ENCODE measurements around the gene AGBL3. TPM values are rescaled to one million over a fixed set of nuclear protein-coding genes. Genes with fewer than 3 reads are reported as not detected.

Gene AGBL3
- total RNA-seq = 2.0 and 3.4 TPM in 2 replicates

DNA sequence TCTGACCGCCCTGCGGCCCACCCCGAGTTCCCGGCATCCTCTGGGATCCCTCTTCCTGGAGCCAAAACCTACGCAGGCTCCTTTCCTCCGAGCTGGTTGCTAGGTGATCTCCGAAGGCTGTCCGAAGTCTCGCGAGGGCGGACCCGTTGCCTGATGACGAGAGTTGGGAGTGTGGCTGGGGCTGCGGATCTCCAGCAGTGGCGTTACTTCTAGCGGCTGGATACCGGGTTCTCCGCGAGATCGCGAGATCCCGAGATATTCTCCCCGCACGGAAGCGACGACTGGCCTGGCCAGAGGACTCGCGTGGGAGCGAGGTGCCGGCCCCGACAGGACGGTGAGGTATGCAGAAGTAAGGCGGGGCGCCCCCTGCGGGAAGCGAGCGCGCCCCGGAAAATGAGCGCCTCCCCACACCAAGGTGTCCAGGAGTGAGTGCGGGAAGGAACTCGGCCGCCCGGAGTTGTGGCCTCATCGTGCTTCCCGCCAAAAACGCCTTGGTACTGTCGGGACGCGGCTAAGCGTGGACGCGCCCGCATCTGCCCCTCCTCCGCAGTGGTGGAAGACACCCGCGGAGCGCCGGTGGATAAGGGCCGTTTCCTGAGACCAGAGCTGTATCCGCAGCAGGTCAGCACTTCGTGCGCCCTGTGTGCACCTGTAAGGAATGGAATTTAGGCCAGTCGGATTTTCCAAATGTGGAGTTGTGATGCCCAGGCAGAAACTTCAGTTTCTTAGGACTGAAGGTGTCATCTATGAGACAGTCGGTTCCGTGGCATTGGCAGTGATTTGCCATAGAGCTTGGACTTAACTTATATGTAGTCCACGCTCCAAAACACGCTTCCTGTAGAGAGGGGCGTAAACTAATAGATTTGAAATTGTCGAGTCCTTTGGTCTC, at the start of gene AGBL3:
Gene AGBL3, plus strand, starts transcription at position 146 of the 889 bp plus-strand sequence. CDS start 1,426 bp downstream, outside the sequence.
- H3K4me3 Mint-ChIP-seq = peak within 1 kb of the TSS; percentile 97
- intact Hi-C loops (cut with micrococcal nuclease) = loop anchor here (1.0 to 5.0 kb wide), 7 partner anchors 124 to 669 kb away; partner anchors contain the start of genes AKR1B1, CYREN, SLC35B4 and WDR91

DNA sequence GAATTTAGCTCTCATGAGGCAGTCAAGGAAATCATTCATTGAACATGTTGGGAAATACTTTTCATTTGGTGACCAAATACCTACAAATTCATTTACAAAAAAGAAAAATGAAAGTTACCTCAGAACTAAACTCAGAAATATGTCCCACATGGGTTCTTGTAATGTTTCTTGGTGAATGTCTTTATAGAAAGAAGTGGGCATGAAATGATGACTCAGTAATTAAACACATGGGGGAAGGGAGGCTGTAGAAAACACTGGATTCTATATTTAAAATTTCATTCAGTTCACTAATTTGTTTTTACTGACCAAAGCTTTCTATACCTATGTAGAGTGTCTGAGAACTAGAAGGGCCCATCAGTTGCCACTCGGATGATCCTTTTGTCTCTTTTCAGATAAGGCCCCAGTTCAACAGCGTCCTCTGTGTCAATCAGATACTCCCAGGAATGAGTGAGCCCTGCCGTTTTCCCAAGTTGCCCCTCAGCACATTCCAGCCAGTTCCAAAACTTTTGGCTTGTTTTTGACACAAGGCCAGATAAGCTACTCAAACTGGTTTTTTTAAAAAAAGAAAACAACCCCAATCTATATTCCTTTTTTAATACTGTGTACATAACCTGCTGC, 49.3 kb upstream of the AGBL3 start:
- intact Hi-C loops (cut with micrococcal nuclease) = no loop called here
- Mint-ChIP-seq H3K27ac (no peak overlapping the region), H3K27me3 (no peaks in the 10 kb centered on the region), H3K4me1 (peaks cover 10% of the 10 kb centered on the region), H3K36me3 (ENCODE audit: low read depth) (no peaks in the 10 kb centered on the region), H3K4me3 (no peak overlapping the region), H3K9me3 (peaks cover 3% of the 10 kb centered on the region)
- DNase-seq = no peak

More for the DNA sequence above, at the start of gene AGBL3:
- H3K9me3 Mint-ChIP-seq = peaks cover 6% of the 10 kb centered on the region
- H3K36me3 Mint-ChIP-seq (ENCODE audit: low read depth) = peaks cover 14% of the 10 kb centered on the region
- peak within 1 kb of the TSS; percentile 95 for H3K27ac Mint-ChIP-seq
- H3K27me3 Mint-ChIP-seq = no peaks in the 10 kb centered on the region
- H3K4me1 Mint-ChIP-seq = peaks cover 31% of the 10 kb centered on the region
- DNase-seq = peak; percentile 97

GRCh38 chr7:134938141-134938540, 48.2 kb upstream of the AGBL3 start:
- H3K27me3 Mint-ChIP-seq = peaks cover 2% of the 10 kb centered on the region
- DNase-seq = no peak
- intact Hi-C loops (cut with micrococcal nuclease) = no loop called here
- H3K4me1 Mint-ChIP-seq = peaks cover 7% of the 10 kb centered on the region
- no peaks in the 10 kb centered on the region for H3K9me3 Mint-ChIP-seq
- no peaks in the 10 kb centered on the region for H3K36me3 Mint-ChIP-seq (ENCODE audit: low read depth)
- H3K27ac Mint-ChIP-seq = no peak overlapping the region
- no peak overlapping the region for H3K4me3 Mint-ChIP-seq

GRCh38 chr7:134939136-134939535, 47.2 kb upstream of the AGBL3 start:
- intact Hi-C loops (cut with micrococcal nuclease) = no loop called here

GRCh38 chr7:134940729-134941128, 45.6 kb upstream of the AGBL3 start:
- intact Hi-C loops (cut with micrococcal nuclease) = no loop called here
- Mint-ChIP-seq H3K36me3 (ENCODE audit: low read depth) (no peaks in the 10 kb centered on the region), H3K4me1 (peaks cover 4% of the 10 kb centered on the region), H3K27me3 (peaks cover 2% of the 10 kb centered on the region), H3K27ac (no peak overlapping the region), H3K4me3 (no peak overlapping the region), H3K9me3 (no peaks in the 10 kb centered on the region)
- no peak for DNase-seq

More at GRCh38 chr7:134939136-134939535, 47.2 kb upstream of the AGBL3 start:
- Mint-ChIP-seq H3K27me3 (peaks cover 2% of the 10 kb centered on the region), H3K27ac (no peak overlapping the region), H3K4me3 (no peak overlapping the region), H3K4me1 (peaks cover 2% of the 10 kb centered on the region), H3K36me3 (ENCODE audit: low read depth) (no peaks in the 10 kb centered on the region), H3K9me3 (no peaks in the 10 kb centered on the region)
- DNase-seq = no peak

DNA sequence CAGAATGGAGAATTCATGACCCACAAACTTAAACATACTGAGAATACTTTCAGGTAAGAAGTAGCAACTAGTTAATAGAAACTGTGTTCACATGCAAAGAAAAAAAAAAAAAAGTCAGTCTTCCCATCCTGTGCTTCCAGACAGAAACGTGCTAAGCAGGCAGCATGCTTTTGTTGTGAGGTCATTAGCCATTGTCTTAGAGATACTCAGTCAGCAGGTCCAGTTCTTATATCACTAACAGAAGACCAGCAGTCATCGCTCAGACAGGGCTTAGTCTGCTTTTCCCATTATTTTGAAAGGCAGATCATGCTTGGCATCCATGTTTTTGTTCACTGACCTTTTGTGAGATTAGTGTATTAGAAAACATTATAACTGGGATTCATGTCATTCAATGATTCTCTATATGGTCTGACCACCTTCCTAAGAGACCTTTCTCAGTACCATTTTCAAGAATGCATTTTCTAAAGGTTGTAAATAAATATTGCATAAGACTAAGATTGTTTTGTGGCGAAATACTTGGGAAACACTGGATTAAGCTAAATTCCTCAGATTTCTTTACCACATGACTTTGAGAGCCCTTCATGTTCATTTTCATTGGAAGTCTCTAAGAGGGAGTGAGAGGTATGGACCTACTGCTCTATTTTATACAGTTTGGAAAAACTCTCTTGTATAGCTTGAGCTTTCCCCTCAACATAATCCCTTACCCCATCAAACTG, 45.0 kb upstream of the AGBL3 start:
- Mint-ChIP-seq H3K9me3 (no peaks in the 10 kb centered on the region), H3K4me3 (no peak overlapping the region), H3K4me1 (peaks cover 7% of the 10 kb centered on the region), H3K27me3 (peaks cover 2% of the 10 kb centered on the region), H3K36me3 (ENCODE audit: low read depth) (no peaks in the 10 kb centered on the region), H3K27ac (no peak overlapping the region)
- intact Hi-C loops (cut with micrococcal nuclease) = no loop called here
- DNase-seq = no peak

DNA sequence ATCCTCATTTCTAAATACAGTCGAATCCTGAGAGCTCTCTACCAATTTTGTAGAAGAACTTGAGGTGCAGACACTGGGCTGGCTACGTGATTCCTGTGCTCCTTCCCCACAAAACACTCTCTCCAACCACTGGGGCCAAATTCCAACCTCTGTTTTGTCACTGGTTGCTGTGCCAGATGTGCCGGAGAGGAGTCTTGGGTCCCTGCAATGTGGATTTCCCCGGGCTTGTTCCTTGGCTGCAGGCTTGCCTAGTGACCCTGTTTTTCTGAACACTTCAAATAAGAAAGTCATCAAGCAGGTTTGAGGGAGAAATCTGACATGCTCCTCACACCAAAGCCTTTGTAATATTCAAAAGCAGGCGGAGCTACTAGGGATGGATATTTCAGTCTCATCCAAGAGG, 44.4 kb upstream of the AGBL3 start:
- Mint-ChIP-seq H3K9me3 (no peaks in the 10 kb centered on the region), H3K27ac (no peak overlapping the region), H3K4me1 (peaks cover 7% of the 10 kb centered on the region), H3K36me3 (ENCODE audit: low read depth) (no peaks in the 10 kb centered on the region), H3K27me3 (peaks cover 2% of the 10 kb centered on the region), H3K4me3 (no peak overlapping the region)
- DNase-seq = no peak
- intact Hi-C loops (cut with micrococcal nuclease) = no loop called here

GRCh38 chr7:134942690-134943466, 43.4 kb upstream of the AGBL3 start:
- Mint-ChIP-seq H3K4me1 (peaks cover 7% of the 10 kb centered on the region), H3K4me3 (no peak overlapping the region), H3K9me3 (no peaks in the 10 kb centered on the region), H3K36me3 (ENCODE audit: low read depth) (no peaks in the 10 kb centered on the region), H3K27ac (no peak overlapping the region), H3K27me3 (peaks cover 2% of the 10 kb centered on the region)
- intact Hi-C loops (cut with micrococcal nuclease) = no loop called here
- no peak for DNase-seq

GRCh38 chr7:134943785-134944400, 42.4 kb upstream of the AGBL3 start:
- intact Hi-C loops (cut with micrococcal nuclease) = no loop called here
- H3K36me3 Mint-ChIP-seq (ENCODE audit: low read depth) = no peaks in the 10 kb centered on the region
- no peak for DNase-seq
- H3K27ac Mint-ChIP-seq = no peak overlapping the region
- H3K4me3 Mint-ChIP-seq = no peak overlapping the region
- peaks cover 7% of the 10 kb centered on the region for H3K4me1 Mint-ChIP-seq
- H3K9me3 Mint-ChIP-seq = no peaks in the 10 kb centered on the region
- peaks cover 2% of the 10 kb centered on the region for H3K27me3 Mint-ChIP-seq

DNA sequence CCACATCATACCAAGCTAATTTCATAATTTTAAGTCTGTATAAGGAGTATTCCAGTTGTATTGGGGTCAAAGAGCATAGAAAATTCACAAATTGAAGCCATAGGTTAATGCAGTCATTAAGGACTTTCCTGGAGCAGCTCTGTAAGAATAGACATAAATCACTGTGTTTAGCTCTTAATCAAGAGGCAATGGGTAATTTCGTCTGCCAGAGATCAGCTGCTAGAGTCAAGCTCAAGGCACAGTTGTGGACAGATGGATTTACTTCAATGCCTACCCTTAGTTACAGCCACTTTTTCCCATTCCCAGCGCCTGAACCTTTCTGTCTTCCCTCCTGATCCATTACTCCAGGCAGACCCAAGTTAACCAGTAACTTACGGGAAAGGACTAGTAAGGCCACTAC, 40.6 kb upstream of the AGBL3 start:
- no peaks in the 10 kb centered on the region for H3K36me3 Mint-ChIP-seq (ENCODE audit: low read depth)
- no peak for DNase-seq

DNA sequence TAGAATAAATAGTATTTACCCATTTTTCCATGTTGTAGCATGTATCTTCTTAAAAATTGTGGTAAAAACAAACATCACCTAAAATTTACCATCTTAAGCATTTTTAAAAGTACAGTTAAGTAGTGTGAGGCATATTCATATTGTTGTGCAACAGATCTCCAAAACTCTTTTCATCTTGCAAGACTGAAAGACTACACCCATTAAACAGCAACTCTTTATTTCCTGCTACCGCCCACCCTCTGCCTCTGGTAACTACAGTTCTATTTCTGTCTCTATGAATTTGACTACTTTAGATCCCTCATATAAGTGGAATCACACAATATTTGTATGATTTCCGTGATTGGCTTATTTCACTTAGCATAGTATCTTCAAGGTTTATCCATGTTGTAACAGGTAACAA, 40.0 kb upstream of the AGBL3 start:
- intact Hi-C loops (cut with micrococcal nuclease) = loop anchor here (1.0 to 5.0 kb wide), 2 partner anchors 26 to 79 kb away; no protein-coding TSS in a partner anchor
- Mint-ChIP-seq H3K27ac (no peak overlapping the region), H3K27me3 (peaks cover 2% of the 10 kb centered on the region), H3K36me3 (ENCODE audit: low read depth) (no peaks in the 10 kb centered on the region), H3K4me1 (peaks cover 7% of the 10 kb centered on the region), H3K9me3 (no peaks in the 10 kb centered on the region), H3K4me3 (no peak overlapping the region)
- DNase-seq = no peak

More for the DNA sequence above, 40.6 kb upstream of the AGBL3 start:
- intact Hi-C loops (cut with micrococcal nuclease) = loop anchor here (1.0 to 5.0 kb wide), 2 partner anchors 25 to 78 kb away; no protein-coding TSS in a partner anchor
- Mint-ChIP-seq H3K4me3 (no peak overlapping the region), H3K4me1 (peaks cover 7% of the 10 kb centered on the region), H3K27ac (no peak overlapping the region), H3K9me3 (no peaks in the 10 kb centered on the region), H3K27me3 (peaks cover 2% of the 10 kb centered on the region)

DNA sequence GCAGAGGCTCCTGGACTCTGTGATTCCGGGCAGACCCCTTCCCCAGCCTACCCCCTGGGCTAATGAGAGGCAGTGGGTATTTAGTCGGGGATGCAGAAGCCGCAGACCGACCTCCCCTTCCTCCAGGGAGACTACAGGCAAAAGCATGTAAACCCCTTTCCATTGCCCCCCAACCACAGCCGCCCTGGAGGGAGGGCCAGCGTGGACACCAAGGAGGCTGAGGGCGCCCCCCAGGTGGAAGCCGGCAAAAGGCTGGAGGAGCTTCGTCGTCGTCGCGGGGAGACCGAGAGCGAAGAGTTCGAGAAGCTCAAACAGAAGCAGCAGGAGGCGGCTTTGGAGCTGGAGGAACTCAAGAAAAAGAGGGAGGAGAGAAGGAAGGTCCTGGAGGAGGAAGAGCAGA, 39.0 kb upstream of the AGBL3 start:
- H3K4me1 Mint-ChIP-seq = peaks cover 7% of the 10 kb centered on the region
- H3K4me3 Mint-ChIP-seq = no peak overlapping the region
- H3K27ac Mint-ChIP-seq = no peak overlapping the region
- intact Hi-C loops (cut with micrococcal nuclease) = loop anchor here (5.0 kb wide), 1 partner anchor 80 kb away; no protein-coding TSS in a partner anchor
- H3K36me3 Mint-ChIP-seq (ENCODE audit: low read depth) = no peaks in the 10 kb centered on the region
- H3K9me3 Mint-ChIP-seq = no peaks in the 10 kb centered on the region
- peaks cover 2% of the 10 kb centered on the region for H3K27me3 Mint-ChIP-seq
- DNase-seq = no peak

DNA sequence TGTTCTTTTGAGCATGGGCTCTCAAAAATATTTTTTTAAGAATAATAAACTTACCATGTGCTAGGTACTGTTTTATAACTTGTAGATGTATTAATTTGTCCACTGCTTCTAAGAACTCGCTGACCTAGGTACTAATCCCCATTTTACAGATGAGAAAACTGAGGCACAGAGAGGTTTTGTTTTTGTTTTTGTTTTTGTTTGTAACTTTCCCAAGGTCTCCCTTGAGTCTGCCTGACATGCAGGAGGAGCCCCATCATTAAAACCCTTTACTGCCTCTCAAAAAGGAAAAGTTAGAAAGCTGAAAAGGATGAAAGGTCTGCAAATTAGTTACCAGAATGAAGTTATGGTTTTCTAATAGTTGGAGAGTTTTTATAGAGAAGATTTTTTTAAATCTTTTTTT, 38.5 kb upstream of the AGBL3 start:
- no peaks in the 10 kb centered on the region for H3K9me3 Mint-ChIP-seq
- no peak overlapping the region for H3K4me3 Mint-ChIP-seq
- H3K27ac Mint-ChIP-seq = no peak overlapping the region
- peaks cover 2% of the 10 kb centered on the region for H3K27me3 Mint-ChIP-seq
- H3K36me3 Mint-ChIP-seq (ENCODE audit: low read depth) = no peaks in the 10 kb centered on the region
- no peak for DNase-seq
- H3K4me1 Mint-ChIP-seq = peaks cover 7% of the 10 kb centered on the region
- intact Hi-C loops (cut with micrococcal nuclease) = loop anchor here (5.0 kb wide), 1 partner anchor 81 kb away; no protein-coding TSS in a partner anchor

Measured in activated CD4-positive, alpha-beta T cell treated with anti-CD3 and anti-CD28 coated beads, Interleukin-2, amount 10 ng/mL, durations not matched to agents 24 days and 14 days (primary cell).